SU-DHL-6 (cell line): ENCODE results near the gene OR5V1.

ENCODE experiments used
- EZH2phosphoT487 ChIP-seq: fragments of 200-600 bp; sonication (generic), shearing (Covaris generic); conservative IDR thresholded peaks from 2 replicates; pipeline ENCODE4 v1.6.1; 2018; ENCODE audit warnings: mild to moderate bottlenecking, antibody characterized with exemption, low read length, moderate library complexity, mixed read lengths
- TF ChIP-seq, protein P1 (sequence below): fragments of 200-600 bp; sonication (generic); IDR thresholded peaks from one replicate; pipeline ENCODE4 v1.5.1; 2017; ENCODE audit warnings: antibody characterized with exemption, mild to moderate bottlenecking, low read length, moderate library complexity; ENCODE audit not compliant: insufficient read depth, poor library complexity, severe bottlenecking

- TF ChIP-seq, protein P1, sequence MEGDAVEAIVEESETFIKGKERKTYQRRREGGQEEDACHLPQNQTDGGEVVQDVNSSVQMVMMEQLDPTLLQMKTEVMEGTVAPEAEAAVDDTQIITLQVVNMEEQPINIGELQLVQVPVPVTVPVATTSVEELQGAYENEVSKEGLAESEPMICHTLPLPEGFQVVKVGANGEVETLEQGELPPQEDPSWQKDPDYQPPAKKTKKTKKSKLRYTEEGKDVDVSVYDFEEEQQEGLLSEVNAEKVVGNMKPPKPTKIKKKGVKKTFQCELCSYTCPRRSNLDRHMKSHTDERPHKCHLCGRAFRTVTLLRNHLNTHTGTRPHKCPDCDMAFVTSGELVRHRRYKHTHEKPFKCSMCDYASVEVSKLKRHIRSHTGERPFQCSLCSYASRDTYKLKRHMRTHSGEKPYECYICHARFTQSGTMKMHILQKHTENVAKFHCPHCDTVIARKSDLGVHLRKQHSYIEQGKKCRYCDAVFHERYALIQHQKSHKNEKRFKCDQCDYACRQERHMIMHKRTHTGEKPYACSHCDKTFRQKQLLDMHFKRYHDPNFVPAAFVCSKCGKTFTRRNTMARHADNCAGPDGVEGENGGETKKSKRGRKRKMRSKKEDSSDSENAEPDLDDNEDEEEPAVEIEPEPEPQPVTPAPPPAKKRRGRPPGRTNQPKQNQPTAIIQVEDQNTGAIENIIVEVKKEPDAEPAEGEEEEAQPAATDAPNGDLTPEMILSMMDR = no peak
- TF ChIP-seq EZH2phosphoT487 = no peak
These were observed 45.9 kb upstream of the OR5V1 start, which contains the start of gene OR12D1 for GRCh38 chr6:29414588-29414987.
